Suprapubic skin (tissue), 4 donors: ENCODE measurements around the gene TRIM9.

ENCODE experiments used
- EP300 ChIP-seq: sonication (generic); formaldehyde crosslinking; IDR thresholded peaks from one replicate; pipeline ENCODE4 v1.6.1; 2017; ENCODE audit warnings: antibody characterized with exemption
- POLR2AphosphoS5 ChIP-seq, 3 donors: sonication (generic); formaldehyde crosslinking; IDR thresholded peaks; one replicate each; pipeline ENCODE4 v1.6.1; 2017; ENCODE audit warnings: antibody characterized with exemption in 3 of 3
- TF ChIP-seq, protein P1 (sequence below), 2 donors: fragments of 200-600 bp in 1 of 2; fragments of 450-650 bp in 1 of 2; sonication (generic) in 1 of 2; IDR thresholded peaks; one replicate each; pipeline ENCODE4 v1.5.1; 2016 to 2019; ENCODE audit warnings: antibody characterized with exemption in 2 of 2, mild to moderate bottlenecking in 1 of 2, moderate library complexity in 1 of 2

DNA sequence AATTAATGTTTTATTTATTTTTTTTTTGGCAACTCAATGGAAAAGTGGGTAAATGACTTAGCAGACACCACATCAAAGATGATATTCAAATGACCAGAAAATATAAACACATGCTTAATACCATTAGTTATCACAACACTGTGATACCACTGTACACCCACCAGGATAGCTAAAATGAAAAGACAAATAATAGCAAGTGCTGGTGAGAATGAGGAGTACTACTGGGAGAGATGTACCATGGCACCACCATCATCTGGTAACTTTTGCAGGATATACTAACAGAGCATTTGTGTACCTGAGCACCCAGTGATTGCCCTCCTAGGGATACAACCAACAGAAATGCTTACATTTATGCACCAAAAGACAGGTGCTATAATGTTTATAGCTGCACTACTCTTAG, 21.9 kb downstream of the TRIM9 start:
- TF ChIP-seq, protein P1, sequence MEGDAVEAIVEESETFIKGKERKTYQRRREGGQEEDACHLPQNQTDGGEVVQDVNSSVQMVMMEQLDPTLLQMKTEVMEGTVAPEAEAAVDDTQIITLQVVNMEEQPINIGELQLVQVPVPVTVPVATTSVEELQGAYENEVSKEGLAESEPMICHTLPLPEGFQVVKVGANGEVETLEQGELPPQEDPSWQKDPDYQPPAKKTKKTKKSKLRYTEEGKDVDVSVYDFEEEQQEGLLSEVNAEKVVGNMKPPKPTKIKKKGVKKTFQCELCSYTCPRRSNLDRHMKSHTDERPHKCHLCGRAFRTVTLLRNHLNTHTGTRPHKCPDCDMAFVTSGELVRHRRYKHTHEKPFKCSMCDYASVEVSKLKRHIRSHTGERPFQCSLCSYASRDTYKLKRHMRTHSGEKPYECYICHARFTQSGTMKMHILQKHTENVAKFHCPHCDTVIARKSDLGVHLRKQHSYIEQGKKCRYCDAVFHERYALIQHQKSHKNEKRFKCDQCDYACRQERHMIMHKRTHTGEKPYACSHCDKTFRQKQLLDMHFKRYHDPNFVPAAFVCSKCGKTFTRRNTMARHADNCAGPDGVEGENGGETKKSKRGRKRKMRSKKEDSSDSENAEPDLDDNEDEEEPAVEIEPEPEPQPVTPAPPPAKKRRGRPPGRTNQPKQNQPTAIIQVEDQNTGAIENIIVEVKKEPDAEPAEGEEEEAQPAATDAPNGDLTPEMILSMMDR (IDR thresholded peaks at IDR 0.05) = no peak
- TF ChIP-seq POLR2AphosphoS5 (IDR thresholded peaks at IDR 0.05) (no peak), EP300 (no peak)
